Measurements from ENCODE around the gene MYO5A.

- TF ChIP-seq KDM1A (IDR thresholded peaks at IDR 0.05; ENCODE audit: borderline replicate concordance) (no peak), CTCF (IDR thresholded peaks at IDR 0.05 in 2 of 3, conservative IDR thresholded peaks at IDR 0.05 in 1 of 3; ENCODE audit: control insufficient read depth in 2 of 3, extremely low read depth in 1 of 3, insufficient read depth in 1 of 3, low read depth in 3 of 3, low read length in 3 of 3) (no peak), POLR2A (IDR thresholded peaks at IDR 0.05; ENCODE audit: low read depth, low read length) (no peak), TAF1 (IDR thresholded peaks at IDR 0.05; ENCODE audit: borderline replicate concordance, low read depth, low read length) (no peak), TCF3 (IDR thresholded peaks at IDR 0.05; ENCODE audit: borderline replicate concordance, insufficient read depth, low read depth, low read length) (no peak), CBX3 (IDR thresholded peaks at IDR 0.05; ENCODE audit: borderline replicate concordance, low read depth) (no peak), EGR1 (IDR thresholded peaks at IDR 0.05; ENCODE audit: borderline replicate concordance in 1 of 2, low read depth in 2 of 2, low read length in 2 of 2) (no peak), SMC3 (IDR thresholded peaks at IDR 0.05; ENCODE audit: borderline replicate concordance, low read length) (no peak), SPI1 (IDR thresholded peaks at IDR 0.05; ENCODE audit: borderline replicate concordance, insufficient read depth, low read depth, low read length) (no peak), ATF2 (IDR thresholded peaks at IDR 0.05; ENCODE audit: low read length) (no peak)
These were observed 239.7 kb downstream of the MYO5A start for GRCh38 chr15:52288986-52289385.
